OCI-LY1 (cell line): ENCODE results near the gene CCDC85A.

ENCODE experiments used
- EZH2 ChIP-seq: fragments of 200-600 bp; sonication (generic), shearing (Covaris generic); IDR thresholded peaks from 2 replicates; pipeline ENCODE4 v1.8.0; 2017; ENCODE audit warnings: borderline replicate concordance, mixed run types, mild to moderate bottlenecking, antibody characterized with exemption, low read length, moderate library complexity, mixed read lengths
- TF ChIP-seq, protein P1 (sequence below): fragments of 200-600 bp; sonication (generic), shearing (Covaris generic); IDR thresholded peaks from 2 replicates; pipeline ENCODE4 v1.5.1; 2017; ENCODE audit warnings: mild to moderate bottlenecking, antibody characterized with exemption, low read length, moderate library complexity, mixed read lengths

DNA sequence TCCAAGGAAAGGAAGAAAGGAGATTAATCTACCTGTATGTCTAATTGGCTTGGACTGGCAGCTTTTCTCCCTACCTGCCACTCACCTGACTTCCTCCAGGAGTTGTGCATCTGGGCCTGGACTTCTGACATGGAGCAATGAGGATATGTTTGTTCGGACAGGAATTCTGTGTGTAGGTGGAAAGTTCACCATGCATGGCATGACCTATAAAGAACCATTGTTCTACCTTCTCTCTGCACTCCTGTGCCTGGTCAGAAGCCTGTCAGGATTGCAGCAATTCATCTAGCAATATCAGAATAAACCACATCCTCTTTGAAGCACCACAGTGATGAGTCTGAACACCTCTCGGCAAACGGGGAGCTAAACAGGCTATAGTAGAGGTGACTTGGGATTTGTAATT, 20.8 kb downstream of the CCDC85A start:
- TF ChIP-seq, protein P1, sequence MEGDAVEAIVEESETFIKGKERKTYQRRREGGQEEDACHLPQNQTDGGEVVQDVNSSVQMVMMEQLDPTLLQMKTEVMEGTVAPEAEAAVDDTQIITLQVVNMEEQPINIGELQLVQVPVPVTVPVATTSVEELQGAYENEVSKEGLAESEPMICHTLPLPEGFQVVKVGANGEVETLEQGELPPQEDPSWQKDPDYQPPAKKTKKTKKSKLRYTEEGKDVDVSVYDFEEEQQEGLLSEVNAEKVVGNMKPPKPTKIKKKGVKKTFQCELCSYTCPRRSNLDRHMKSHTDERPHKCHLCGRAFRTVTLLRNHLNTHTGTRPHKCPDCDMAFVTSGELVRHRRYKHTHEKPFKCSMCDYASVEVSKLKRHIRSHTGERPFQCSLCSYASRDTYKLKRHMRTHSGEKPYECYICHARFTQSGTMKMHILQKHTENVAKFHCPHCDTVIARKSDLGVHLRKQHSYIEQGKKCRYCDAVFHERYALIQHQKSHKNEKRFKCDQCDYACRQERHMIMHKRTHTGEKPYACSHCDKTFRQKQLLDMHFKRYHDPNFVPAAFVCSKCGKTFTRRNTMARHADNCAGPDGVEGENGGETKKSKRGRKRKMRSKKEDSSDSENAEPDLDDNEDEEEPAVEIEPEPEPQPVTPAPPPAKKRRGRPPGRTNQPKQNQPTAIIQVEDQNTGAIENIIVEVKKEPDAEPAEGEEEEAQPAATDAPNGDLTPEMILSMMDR, result no peak
- TF ChIP-seq EZH2, result no peak
